ENCODE data around the gene CZIB. TPM values are rescaled to one million over a fixed set of nuclear protein-coding genes. Genes with fewer than 3 reads are reported as not detected.
"Not testable (repeated sequence)": the region's sequence is repeated elsewhere in the genome, so short reads cannot be mapped to it uniquely, and the experiment has no call there.

Gene CZIB
- total RNA-seq, 1 donor from 2014 or later = 58.0 TPM

DNA sequence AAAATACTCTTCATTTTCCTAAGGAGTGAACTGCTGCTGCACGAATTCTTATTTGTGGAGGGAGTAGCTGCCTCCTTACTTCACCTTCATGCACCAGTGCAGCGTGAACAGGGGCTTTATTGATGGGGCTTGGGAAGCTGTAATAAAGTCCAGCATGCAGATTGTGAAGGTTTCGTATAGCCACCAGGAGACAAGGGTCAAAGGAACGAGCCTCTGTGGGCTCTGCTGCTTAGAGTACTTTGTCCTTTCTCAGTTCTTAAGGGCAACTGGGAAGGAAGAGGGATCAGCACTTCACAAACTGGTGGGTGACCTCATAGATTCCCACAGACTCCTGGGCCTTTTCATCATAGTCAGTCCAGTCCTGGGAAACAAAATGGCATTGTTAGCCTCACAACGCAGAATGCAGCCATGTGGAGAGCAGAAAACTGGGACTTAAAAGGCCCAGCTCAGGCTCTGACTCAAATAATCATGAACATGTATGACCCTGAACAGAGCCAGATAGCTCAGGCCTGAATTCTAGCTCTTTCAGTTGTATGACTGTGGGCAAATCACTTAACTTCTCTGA, 6.0 kb downstream of the CZIB start:
- Histone ChIP-seq H3K27me3 (no peaks in the 10 kb centered on the region), H3K9me3 (no peaks in the 10 kb centered on the region), H3K4me3 (no peak overlapping the region), H3K27ac (no peak overlapping the region), H3K36me3 (peaks cover 72% of the 10 kb centered on the region), H3K4me1 (no peaks in the 10 kb centered on the region)
- no peak for TF ChIP-seq CTCF (IDR thresholded peaks at IDR 0.05)
- ATAC-seq (no peak), DNase-seq (no peak)
- intact Hi-C loops (cut with DNase I) = no loop called here

DNA sequence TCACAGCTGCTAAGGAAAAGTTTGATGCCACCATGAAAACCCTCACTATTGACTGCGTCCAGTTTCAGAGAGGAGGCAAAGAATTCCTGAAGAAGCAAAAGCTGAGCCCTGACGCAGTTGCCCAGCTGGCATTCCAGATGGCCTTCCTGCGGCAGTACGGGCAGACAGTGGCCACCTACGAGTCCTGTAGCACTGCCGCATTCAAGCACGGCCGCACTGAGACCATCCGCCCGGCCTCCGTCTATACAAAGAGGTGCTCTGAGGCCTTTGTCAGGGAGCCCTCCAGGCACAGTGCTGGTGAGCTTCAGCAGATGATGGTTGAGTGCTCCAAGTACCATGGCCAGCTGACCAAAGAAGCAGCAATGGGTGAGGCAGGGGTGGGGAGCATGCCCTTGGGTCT, 9.5 kb downstream of the CZIB start:
- intact Hi-C loops (cut with DNase I) = no loop called here
- no peaks in the 10 kb centered on the region for H3K27me3 ChIP-seq
- H3K4me1 ChIP-seq = no peaks in the 10 kb centered on the region
- DNase-seq (no peak), ATAC-seq (no peak)
- peaks cover 99% of the 10 kb centered on the region for H3K36me3 ChIP-seq
- H3K9me3 ChIP-seq = no peaks in the 10 kb centered on the region
- no peak overlapping the region for H3K4me3 ChIP-seq
- H3K27ac ChIP-seq = no peak overlapping the region
- TF ChIP-seq CTCF (IDR thresholded peaks at IDR 0.05) = no peak

- no peak overlapping the region for H3K4me3 ChIP-seq
- H3K27me3 ChIP-seq = no peaks in the 10 kb centered on the region
- no peaks in the 10 kb centered on the region for H3K9me3 ChIP-seq
- no peaks in the 10 kb centered on the region for H3K4me1 ChIP-seq
- TF ChIP-seq CTCF (IDR thresholded peaks at IDR 0.05) = no peak
- DNase-seq (no peak), ATAC-seq (no peak)
- intact Hi-C loops (cut with DNase I) = no loop called here
- no peak overlapping the region for H3K27ac ChIP-seq
- peaks cover 98% of the 10 kb centered on the region for H3K36me3 ChIP-seq
Observed at GRCh38 chr1:53210352-53210751, 10.1 kb downstream of the CZIB start.

DNA sequence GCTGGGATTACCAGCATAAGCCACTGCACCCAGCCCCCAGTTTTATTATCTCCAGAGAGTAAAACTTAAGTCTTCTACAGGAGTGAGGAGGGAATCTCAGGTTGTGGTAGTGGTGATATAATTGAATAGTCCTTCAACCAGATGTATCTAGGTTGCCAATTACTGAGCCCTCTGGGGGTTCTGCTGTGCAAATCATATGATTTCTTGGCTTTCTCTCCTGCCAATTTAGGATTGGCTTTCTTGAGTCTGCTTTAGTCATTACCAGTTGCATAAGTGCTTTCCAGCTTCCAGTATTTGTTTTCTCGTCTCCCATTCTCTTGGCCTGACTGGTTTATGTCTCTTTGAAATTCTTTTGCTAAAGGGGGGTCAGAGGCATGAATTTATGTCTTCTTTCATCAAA, 12.7 kb downstream of the CZIB start:
- Histone ChIP-seq H3K4me1 (no peaks in the 10 kb centered on the region), H3K4me3 (no peak overlapping the region), H3K9me3 (no peaks in the 10 kb centered on the region), H3K36me3 (peaks cover 97% of the 10 kb centered on the region), H3K27me3 (no peaks in the 10 kb centered on the region), H3K27ac (no peak overlapping the region)
- intact Hi-C loops (cut with DNase I) = no loop called here
- no peak for DNase-seq
- ATAC-seq = no peak
- no peak for TF ChIP-seq CTCF (IDR thresholded peaks at IDR 0.05)

DNA sequence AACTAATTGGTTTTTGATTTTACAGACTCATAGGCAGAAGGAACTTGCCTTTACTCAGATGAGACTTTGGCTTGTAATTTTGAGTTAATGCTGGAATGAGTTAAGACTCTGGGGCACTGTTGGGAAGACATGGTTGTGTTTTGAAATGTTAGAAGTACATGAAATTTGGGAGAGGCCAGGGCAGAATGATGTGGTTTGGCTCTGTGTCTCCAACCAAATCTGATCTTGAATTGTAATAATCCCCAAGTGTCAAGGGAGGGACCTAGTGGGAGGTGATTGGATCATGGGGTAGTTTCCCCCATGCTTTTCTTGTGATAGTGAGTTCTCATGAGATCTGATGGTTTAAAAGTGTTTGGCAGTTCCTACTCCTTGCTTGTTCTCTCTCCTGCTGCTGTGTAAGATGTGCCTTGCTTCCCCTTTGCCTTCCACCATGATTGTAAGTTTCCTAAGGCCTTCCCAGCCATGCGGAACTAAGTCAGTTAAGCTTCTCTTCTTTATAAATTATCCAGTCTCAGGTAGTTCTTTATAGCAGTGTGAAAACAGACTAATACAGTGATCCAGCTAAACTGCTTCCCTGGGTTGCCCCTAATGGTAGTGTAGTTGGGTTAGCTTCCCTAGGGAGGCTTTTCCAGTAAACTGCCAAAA, 13.6 kb downstream of the CZIB start:
- peaks cover 96% of the 10 kb centered on the region for H3K36me3 ChIP-seq
- intact Hi-C loops (cut with DNase I) = no loop called here
- no peak overlapping the region for H3K27ac ChIP-seq
- no peak overlapping the region for H3K4me3 ChIP-seq
- no peaks in the 10 kb centered on the region for H3K27me3 ChIP-seq
- no peak for TF ChIP-seq CTCF (IDR thresholded peaks at IDR 0.05)
- ATAC-seq (no peak), DNase-seq (no peak)
- H3K9me3 ChIP-seq = no peaks in the 10 kb centered on the region
- no peaks in the 10 kb centered on the region for H3K4me1 ChIP-seq

DNA sequence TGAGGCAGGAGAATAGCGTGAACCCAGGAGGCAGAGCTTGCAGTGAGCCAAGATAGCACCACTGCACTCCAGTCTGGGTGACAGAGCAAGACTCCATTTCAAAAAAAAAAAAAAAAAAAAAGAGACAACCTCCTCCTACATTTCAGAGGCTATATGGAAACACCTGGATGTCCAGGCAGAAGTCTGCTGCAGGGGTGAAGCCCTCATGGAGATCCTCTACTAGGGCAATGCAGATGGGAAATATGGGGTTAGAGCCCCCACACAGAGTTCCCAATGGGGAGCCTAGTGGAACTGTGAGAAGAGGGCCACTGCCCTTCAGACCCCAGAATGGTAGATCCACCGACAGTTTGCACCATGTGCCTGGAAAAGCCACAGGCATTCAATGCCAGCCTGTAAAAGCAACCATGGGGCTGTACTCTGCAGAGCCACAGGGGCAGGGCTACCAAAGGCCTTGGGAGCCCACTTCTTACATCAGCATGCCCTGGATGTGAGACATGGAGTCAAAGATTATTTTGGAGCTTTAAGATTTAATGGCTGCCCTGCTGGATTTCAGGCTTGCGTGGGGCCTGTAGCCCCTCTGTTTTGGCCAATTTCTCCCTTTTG, 14.2 kb downstream of the CZIB start:
- intact Hi-C loops (cut with DNase I); H3K27me3 ChIP-seq; H3K4me3 ChIP-seq; ATAC-seq; H3K27ac ChIP-seq; H3K4me1 ChIP-seq; DNase-seq; H3K9me3 ChIP-seq: not testable (repeated sequence)
- H3K36me3 ChIP-seq = peaks cover 95% of the 10 kb centered on the region

GRCh38 chr1:53205496-53205895, 14.9 kb downstream of the CZIB start:
- DNase-seq; H3K27ac ChIP-seq; intact Hi-C loops (cut with DNase I); H3K4me3 ChIP-seq; H3K27me3 ChIP-seq; H3K9me3 ChIP-seq; ATAC-seq; H3K4me1 ChIP-seq: not testable (repeated sequence)
- H3K36me3 ChIP-seq = peaks cover 95% of the 10 kb centered on the region
